HG02981 (cell line): ENCODE data around the gene ABCD3.
"Not testable (repeated sequence)": the region's sequence is repeated elsewhere in the genome, so short reads cannot be mapped to it uniquely, and the experiment has no call there.

Experiments used
- ATAC-seq: cut with Tn5 transposase; IDR thresholded peaks from one replicate; pipeline ENCODE4 v1.9.1; 2021; ENCODE audit warnings: mild to moderate bottlenecking, moderate library complexity; ENCODE audit not compliant: unreplicated experiment

ABCD3 gene

GRCh38 chr1:94411237-94411636 lies 7.0 kb upstream of the ABCD3 start:
- ATAC-seq, result peak; percentile 85

DNA sequence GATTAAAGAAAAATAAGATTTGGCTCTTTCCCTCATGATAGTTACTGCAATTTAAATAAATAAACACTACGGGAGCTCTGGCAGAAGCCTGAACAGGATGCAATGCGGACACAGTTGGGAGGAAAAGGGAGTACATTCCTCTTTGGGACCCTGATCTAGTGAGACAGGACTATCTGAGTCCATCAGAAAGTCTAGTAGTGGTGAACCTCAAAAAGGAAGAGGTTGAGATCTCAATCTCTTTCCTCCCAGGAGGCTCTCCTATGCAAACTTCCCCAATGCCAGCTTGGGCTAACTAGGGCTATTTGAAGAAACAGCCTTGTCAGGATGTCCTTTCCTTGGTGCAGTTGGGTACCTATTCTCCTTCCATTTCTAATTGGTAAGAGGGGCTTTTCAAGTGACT lies 4.9 kb upstream of the ABCD3 start:
- no peak for ATAC-seq

DNA sequence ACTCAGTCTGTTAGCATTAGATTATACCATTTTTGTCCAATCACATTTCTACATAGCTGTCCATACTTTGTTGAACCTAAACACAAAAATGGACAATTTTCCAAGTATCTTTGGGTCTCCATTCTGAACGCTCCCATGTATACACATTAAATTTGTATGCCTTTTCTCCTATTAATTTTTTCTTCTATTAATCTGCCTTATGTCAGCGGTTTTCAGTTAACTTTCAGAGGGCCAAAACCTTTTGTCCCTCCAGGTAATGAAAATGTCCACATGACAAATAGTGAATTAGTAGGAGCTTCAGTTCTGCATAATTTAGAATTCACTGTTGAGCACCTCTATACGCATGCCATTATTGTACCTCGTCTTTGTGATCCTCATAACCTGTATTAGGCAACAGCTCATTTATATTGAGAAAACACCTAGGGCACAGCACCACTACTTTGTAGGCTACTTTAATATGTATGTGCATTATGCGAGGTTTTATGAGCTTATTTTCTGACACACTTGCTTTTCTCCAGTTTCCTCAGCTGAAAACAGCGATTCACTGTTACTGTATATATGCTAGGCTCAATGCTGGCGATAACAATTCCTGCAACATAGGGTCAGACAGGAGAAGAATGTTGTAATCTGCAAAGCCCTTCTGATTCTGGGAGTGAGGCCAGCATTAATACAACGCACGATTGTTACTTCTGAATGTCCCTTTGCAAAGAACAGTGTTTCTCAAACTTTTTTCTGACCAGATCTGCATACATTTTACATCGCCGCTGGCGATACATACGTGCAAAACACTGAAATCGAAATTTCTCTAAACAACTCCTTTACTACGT lies 1.1 kb upstream of the ABCD3 start:
- no peak for ATAC-seq

DNA sequence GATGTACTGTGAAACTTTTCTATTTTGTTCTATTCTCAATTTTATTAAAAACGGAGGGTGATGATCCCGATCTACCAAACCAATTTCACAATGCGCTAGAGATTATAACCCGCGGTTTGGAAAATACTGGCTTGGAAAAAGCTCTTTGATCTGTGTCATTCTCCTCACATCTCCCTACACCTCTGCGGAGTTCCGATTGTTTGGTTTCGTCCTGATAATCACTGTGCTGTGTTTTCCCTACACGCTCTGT lies 536 bp upstream of the ABCD3 start:
- ATAC-seq, result no peak

- peak; percentile 18 for ATAC-seq
These were observed 771 bp downstream of the ABCD3 start for GRCh38 chr1:94418664-94419655.

- no peak for ATAC-seq
These were observed 4.1 kb downstream of the ABCD3 start for GRCh38 chr1:94422115-94422820.

DNA sequence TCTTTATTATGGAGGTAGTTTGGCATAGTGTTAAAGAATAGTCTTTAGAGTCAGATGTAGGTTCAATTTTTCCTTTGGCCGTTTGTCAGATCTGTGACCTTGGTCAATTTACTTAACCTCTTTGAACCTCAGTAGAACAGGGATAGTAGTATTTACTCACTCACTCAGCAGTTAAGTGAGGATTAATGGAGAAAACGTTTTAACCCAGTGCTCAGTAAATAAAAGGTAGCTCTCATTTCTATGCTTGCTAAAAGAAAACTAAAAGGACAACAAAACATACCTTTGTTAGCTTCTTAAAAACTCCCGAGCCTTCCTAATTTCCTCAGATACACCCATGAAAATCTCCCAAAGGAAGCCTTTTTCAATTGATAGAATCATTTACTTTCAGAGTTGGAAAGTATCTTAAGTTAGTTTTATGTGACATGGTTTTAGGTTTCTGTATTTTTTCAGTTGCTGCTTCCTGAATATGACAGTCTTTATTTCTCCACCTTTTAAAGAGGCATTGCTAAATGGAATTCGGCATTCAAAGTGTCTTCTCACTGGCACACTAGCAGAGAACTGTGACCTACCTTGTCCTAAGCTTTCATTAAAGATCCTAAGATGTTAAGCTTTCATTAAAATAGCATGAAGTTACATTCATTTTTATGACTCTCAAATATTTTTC lies 7.8 kb downstream of the ABCD3 start:
- no peak for ATAC-seq

DNA sequence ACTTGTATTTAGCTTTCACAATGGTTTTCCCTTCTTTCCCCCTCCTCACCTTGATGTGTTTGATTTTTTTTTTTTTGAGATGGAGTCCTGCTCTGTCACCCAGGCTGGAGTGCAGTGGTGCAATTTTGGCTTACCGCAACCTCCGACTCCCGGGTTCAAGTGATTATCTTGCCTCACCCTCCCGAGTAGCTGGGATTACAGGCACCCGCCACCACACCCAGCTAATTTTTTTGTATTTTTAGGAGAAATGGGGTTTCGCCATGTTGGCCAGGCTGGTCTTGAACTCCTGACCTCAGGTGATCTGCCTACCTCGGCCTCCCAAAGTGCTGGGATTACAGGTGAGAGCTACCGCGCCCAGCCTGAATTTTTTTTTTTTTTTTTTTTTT lies 8.3 kb downstream of the ABCD3 start:
- not testable (repeated sequence) for ATAC-seq

- ATAC-seq, result no peak
These were observed 10.3 kb downstream of the ABCD3 start for GRCh38 chr1:94428441-94428840.

GRCh38 chr1:94428927-94429528 lies 10.8 kb downstream of the ABCD3 start:
- not testable (repeated sequence) for ATAC-seq

- ATAC-seq, result not testable (repeated sequence)
These were observed 11.9 kb downstream of the ABCD3 start for GRCh38 chr1:94430066-94430465.

DNA sequence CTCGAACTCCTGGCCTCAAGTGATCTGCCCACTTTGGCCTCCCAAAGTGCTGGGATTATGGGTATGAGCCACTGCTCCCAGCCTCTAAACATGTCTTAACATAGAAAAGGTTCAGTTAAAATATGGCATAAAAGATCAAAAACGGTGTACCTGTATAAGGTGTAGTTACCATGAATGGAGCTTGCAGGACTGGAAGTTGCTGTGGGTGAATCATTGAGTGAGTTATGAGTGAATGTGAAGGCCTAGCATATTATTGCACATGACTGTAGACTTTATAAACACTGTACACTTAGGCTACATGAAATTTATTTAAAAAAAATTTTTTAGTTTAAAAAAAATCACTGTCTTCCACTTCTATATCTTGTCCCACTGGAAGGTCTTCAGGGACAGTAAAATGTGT lies 15.7 kb downstream of the ABCD3 start:
- ATAC-seq, result no peak

DNA sequence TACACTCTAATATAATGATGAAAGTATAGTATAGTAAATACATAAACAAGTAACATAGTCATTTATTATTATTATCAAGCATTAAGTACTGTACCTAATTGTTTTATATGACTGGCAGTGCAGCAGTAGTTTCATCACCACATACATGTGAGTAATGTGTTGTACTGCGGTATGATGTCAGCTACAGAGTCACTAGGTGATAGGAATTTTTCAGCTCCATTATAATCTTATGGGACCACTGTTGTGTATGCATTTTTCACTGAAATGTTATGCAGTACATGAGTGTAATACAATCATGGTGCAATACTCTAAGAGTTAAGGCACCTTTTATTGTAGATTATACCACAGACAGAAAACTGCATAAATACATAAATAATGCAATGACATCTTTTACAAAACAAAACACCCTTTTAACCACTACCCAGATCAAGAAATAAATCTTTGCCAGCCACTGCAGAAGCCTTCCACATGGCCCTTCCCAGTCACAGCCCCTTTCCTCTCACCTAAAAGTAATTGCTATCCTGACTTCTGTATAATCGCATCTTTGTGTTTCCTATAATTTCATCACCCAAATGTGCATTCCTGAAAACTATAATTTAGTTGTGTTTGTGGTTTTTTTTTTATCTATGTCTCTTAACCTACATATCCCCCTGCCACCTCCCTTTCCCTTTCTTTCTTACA lies 16.3 kb downstream of the ABCD3 start:
- no peak for ATAC-seq

DNA sequence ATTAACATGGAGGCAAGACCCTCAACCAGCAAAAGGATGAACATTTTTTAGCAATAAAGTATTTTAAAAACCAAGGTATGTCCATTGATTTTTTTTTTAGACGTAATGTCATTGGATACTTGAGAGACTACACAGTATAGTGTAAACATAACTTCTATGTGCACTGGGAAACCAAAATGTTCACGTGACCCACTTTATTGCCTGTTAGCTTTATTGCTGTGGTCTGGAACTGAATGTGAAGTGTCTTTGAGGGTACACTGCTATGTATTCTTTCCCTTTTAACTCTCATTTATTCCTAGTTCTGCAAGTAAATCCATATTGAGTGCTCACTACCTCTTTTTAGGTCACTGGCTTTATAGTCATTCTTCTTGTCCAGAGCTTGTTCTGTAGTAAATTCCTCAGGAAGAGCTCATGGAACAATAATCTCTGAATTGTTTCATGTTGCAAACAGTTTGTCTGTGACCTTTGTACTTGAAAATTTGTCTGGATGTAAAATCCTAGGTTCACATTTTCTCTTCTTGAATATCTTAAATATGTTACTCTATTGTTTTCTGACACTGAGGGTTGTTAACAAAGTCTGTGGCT lies 20.6 kb downstream of the ABCD3 start:
- no peak for ATAC-seq

- no peak for ATAC-seq
These were observed 21.9 kb downstream of the ABCD3 start for GRCh38 chr1:94440088-94440487.

- ATAC-seq, result not testable (repeated sequence)
These were observed 24.9 kb downstream of the ABCD3 start for GRCh38 chr1:94443067-94443466.

- ATAC-seq, result not testable (repeated sequence)
These were observed 26.6 kb downstream of the ABCD3 start for GRCh38 chr1:94444819-94445218.

- ATAC-seq, result not testable (repeated sequence)
These were observed 27.5 kb downstream of the ABCD3 start for GRCh38 chr1:94445733-94446132.

DNA sequence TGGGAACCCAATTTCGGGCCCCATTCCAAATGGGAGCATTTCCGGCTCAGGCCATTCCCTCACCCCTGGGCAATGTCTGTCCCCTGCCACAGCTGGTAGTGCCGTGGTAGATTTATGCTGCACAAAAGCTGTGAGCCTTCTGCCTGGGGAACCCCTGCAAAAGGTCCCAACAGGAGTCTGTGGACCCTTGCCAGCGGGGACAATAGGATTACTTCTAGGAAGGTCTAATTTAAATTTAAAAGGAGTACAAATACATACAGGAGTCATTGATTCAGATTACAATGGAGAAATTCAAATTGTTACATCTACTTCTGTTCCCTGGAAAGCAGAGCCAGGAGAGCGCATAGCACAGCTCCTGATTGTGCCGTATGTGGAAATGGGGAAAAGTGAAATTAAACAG lies 28.0 kb downstream of the ABCD3 start:
- ATAC-seq, result not testable (repeated sequence)
